Mononuclear cell (primary cell): Measurements from ENCODE around the gene DCAF11. TPM values are rescaled to one million over a fixed set of nuclear protein-coding genes. Genes with fewer than 3 reads are reported as not detected.
A peak's percentile ranks its signal among the peaks of the same experiment; 100 is the strongest.

Experiments used
- H3K27me3 ChIP-seq: 2 replicates; pipeline ENCODE4 v1.6.0; 2011; ENCODE audit warnings: low read length, control low read depth; ENCODE audit not compliant: insufficient read depth
- H3K4me1 ChIP-seq: 2 replicates; pipeline ENCODE4 v1.5.1; 2011; ENCODE audit warnings: mild to moderate bottlenecking, low read length, control low read depth; ENCODE audit not compliant: insufficient read depth
- H3K4me3 ChIP-seq: 2 replicates; pipeline ENCODE4 v1.5.1; 2011; ENCODE audit warnings: mild to moderate bottlenecking, low read length, moderate library complexity
- H3K9me3 ChIP-seq: 2 replicates; pipeline ENCODE4 v1.5.1; 2011; ENCODE audit warnings: low read depth, mild to moderate bottlenecking, control low read depth, low read length
- total RNA-seq: library from RNA; depleted of rRNA; stranded (reverse); fragments of >200 nt; gene quantifications from one replicate; pipeline ENCODE4 v1.2.3, GENCODE V29; 2012

Gene DCAF11
- total RNA-seq, 1 donor: 59.1 TPM

- Histone ChIP-seq H3K9me3 (no peaks in the 10 kb centered on the region), H3K4me3 (no peak overlapping the region), H3K4me1 (peaks cover 37% of the 10 kb centered on the region), H3K27me3 (no peaks in the 10 kb centered on the region)
Measured at GRCh38 chr14:24132976-24133375, 18.4 kb downstream of the DCAF11 start.

- peaks cover 40% of the 10 kb centered on the region for H3K4me1 ChIP-seq
- H3K27me3 ChIP-seq: no peaks in the 10 kb centered on the region
- H3K9me3 ChIP-seq: no peaks in the 10 kb centered on the region
- no peak overlapping the region for H3K4me3 ChIP-seq
Measured at GRCh38 chr14:24133735-24134134, 19.2 kb downstream of the DCAF11 start.

- peak overlapping the region; percentile 93 for H3K4me3 ChIP-seq
- H3K9me3 ChIP-seq: no peaks in the 10 kb centered on the region
- H3K27me3 ChIP-seq: no peaks in the 10 kb centered on the region
- H3K4me1 ChIP-seq: peaks cover 56% of the 10 kb centered on the region
Measured at GRCh38 chr14:24135584-24135833, 20.9 kb downstream of the DCAF11 start.

- peaks cover 61% of the 10 kb centered on the region for H3K4me1 ChIP-seq
- H3K4me3 ChIP-seq: peak within 1 kb of the TSS; percentile 93
- H3K27me3 ChIP-seq: no peaks in the 10 kb centered on the region
- H3K9me3 ChIP-seq: no peaks in the 10 kb centered on the region
Measured at GRCh38 chr14:24135834-24136683, 21.5 kb downstream of the DCAF11 start, which contains the start of gene PSME1. Gene PSME1, plus strand, starts transcription at chr14:24136194. Its CDS starts 69 bp downstream, at chr14:24136263.

GRCh38 chr14:24136684-24137528 lies 22.3 kb downstream of the DCAF11 start:
- Histone ChIP-seq H3K27me3 (no peaks in the 10 kb centered on the region), H3K9me3 (no peaks in the 10 kb centered on the region), H3K4me3 (peak overlapping the region; percentile 93), H3K4me1 (peaks cover 59% of the 10 kb centered on the region)

GRCh38 chr14:24137529-24138395 lies 23.2 kb downstream of the DCAF11 start:
- H3K27me3 ChIP-seq: no peaks in the 10 kb centered on the region
- peaks cover 56% of the 10 kb centered on the region for H3K4me1 ChIP-seq
- no peaks in the 10 kb centered on the region for H3K9me3 ChIP-seq
- H3K4me3 ChIP-seq: no peak overlapping the region

- H3K27me3 ChIP-seq: no peaks in the 10 kb centered on the region
- peaks cover 53% of the 10 kb centered on the region for H3K4me1 ChIP-seq
- no peak overlapping the region for H3K4me3 ChIP-seq
- no peaks in the 10 kb centered on the region for H3K9me3 ChIP-seq
Measured at GRCh38 chr14:24138396-24139271, 24.1 kb downstream of the DCAF11 start.

GRCh38 chr14:24139272-24139934 lies 24.8 kb downstream of the DCAF11 start:
- no peak overlapping the region for H3K4me3 ChIP-seq
- no peaks in the 10 kb centered on the region for H3K9me3 ChIP-seq
- no peaks in the 10 kb centered on the region for H3K27me3 ChIP-seq
- peaks cover 53% of the 10 kb centered on the region for H3K4me1 ChIP-seq

GRCh38 chr14:24141097-24141880 lies 26.7 kb downstream of the DCAF11 start, which contains the start of gene EMC9:
Gene EMC9, minus strand, starts transcription at chr14:24141591. Its CDS starts 287 bp downstream, at chr14:24141304.
- Histone ChIP-seq H3K27me3 (no peaks in the 10 kb centered on the region), H3K9me3 (no peaks in the 10 kb centered on the region), H3K4me3 (peak within 1 kb of the TSS; percentile 67), H3K4me1 (peaks cover 64% of the 10 kb centered on the region)

- H3K4me1 ChIP-seq: peaks cover 54% of the 10 kb centered on the region
- no peaks in the 10 kb centered on the region for H3K27me3 ChIP-seq
- H3K4me3 ChIP-seq: no peak overlapping the region
- no peaks in the 10 kb centered on the region for H3K9me3 ChIP-seq
Measured at GRCh38 chr14:24143511-24143910, 28.9 kb downstream of the DCAF11 start.

GRCh38 chr14:24144451-24144850 lies 29.9 kb downstream of the DCAF11 start:
- Histone ChIP-seq H3K9me3 (no peaks in the 10 kb centered on the region), H3K4me1 (peaks cover 56% of the 10 kb centered on the region), H3K4me3 (no peak overlapping the region), H3K27me3 (no peaks in the 10 kb centered on the region)

- peaks cover 55% of the 10 kb centered on the region for H3K4me1 ChIP-seq
- no peaks in the 10 kb centered on the region for H3K9me3 ChIP-seq
- H3K4me3 ChIP-seq: peak overlapping the region; percentile 94
- H3K27me3 ChIP-seq: no peaks in the 10 kb centered on the region
Measured at GRCh38 chr14:24145219-24145618, 30.6 kb downstream of the DCAF11 start.
